Suppressor macrophage (primary cell): Measurements from ENCODE around the gene GPR142.

ENCODE experiments used
- DNase-seq, 4 experiments: peaks; one replicate each; pipeline ENCODE4 v3.0.0-alpha.2; 2020 to 2022

Gene GPR142

DNA sequence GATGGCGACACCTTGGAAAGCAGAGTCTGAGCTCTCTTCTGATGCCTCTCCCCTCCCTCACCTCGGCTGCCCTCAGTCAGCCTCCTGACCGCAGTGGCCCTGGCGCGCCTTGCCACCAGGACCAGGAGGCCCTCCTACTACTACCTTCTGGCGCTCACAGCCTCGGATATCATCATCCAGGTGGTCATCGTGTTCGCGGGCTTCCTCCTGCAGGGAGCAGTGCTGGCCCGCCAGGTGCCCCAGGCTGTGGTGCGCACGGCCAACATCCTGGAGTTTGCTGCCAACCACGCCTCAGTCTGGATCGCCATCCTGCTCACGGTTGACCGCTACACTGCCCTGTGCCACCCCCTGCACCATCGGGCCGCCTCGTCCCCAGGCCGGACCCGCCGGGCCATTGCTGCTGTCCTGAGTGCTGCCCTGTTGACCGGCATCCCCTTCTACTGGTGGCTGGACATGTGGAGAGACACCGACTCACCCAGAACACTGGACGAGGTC is 4.4 kb downstream of the GPR142 start:
- DNase-seq, result no peak

DNA sequence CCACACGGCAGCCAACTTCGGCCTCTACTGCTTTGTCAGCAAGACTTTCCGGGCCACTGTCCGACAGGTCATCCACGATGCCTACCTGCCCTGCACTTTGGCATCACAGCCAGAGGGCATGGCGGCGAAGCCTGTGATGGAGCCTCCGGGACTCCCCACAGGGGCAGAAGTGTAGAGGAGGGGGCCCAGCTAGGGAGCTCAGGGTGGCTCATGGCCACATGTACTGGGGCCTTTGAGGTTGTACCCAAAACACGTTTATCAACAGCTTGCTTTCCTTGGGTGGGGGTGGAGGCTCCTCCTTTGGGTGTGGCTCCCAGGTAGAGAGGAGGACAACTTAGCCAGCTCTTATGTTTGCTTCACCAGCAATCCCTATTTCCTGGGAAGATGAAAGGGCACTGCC is 5.1 kb downstream of the GPR142 start:
- no peak for DNase-seq

DNA sequence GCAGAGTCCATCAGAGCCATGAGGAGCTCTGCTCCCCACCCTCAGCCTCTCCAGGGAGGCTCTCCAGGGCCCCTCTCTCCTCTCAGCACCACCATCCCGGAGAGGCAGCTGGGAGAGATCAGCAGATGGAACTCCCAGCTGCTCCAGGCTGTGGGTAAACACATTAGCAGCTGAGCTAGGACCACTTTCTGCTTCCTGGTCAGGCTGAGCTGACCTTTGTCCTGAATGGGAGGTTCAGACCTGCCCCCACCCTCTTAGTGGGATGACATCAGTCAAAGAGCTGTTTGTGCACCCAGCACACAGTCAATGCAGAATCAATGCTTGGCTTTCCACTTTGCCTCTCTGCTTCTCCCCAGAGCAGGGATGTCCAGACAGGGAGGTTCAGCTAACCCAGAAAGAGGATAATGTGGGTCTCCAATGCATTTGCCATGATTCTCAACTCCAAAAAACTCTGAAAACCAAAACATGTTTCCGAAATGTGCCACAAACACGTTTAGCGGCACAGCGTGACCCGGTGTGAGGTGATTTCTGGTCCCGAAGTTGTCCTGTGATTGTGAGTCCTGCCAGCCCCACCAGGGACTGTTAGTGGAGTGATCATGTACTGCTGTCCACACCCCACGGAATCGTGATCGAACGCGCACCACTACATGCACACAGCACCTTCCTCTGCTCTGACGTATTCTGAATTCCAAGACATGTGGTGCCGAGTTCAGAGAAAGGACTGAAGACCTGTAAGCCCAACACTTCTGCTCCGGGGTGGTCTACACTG is 6.7 kb downstream of the GPR142 start:
- peak in 2 of 4 experiments; percentile 28 to 31 for DNase-seq

DNA sequence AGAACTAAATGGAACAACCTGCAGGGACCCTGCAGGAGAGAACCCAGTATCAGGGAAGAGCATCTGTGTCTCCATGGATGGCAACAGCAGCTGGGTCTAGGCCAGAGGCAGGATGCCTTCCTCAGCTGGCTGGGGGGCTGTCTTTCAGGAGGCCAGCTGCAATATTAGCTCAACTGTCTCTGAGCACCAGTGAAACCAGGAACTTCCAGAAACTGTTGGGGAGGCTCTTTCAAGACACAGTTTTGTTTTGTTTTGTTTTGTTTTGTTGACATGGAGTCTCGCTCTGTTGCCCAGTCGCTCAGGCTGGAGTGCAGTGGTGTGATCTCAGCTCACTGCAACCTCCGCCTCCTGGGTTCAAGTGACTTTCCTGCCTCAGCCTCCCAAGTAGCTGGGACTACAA is 7.6 kb downstream of the GPR142 start:
- DNase-seq, result peak in 2 of 4 experiments; percentile 42 to 49

DNA sequence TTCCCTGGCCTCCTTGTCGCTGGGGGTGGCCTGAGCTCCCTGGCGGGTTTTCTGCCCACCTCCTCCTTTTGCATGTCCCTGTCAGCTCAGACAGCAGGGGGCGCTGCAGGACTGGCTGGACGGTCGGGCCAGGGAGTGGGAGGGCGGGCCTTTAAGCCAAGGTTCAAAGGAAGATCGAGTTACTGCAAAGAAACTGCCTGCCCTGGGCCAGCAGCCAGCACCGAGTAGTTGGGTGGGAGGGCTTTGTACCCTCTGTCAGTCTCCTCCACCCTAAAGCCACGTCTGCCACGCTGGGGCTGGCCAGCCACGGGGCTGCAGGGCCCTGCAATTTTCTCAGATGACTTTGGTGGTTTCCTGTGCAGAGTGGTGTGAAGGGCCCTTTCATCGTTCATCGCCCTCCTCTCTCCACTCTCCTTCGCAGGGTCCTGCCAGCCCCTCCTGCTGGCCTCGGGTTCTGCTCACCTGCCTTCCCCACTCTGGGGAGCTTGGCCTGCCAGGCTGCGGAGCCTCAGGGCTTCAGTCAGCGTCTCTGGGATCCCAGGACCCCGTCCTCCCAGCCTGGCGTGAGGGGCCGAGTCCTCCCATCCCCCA is 12.3 kb downstream of the GPR142 start:
- peak; percentile 90 to 95 (median 94) for DNase-seq

DNA sequence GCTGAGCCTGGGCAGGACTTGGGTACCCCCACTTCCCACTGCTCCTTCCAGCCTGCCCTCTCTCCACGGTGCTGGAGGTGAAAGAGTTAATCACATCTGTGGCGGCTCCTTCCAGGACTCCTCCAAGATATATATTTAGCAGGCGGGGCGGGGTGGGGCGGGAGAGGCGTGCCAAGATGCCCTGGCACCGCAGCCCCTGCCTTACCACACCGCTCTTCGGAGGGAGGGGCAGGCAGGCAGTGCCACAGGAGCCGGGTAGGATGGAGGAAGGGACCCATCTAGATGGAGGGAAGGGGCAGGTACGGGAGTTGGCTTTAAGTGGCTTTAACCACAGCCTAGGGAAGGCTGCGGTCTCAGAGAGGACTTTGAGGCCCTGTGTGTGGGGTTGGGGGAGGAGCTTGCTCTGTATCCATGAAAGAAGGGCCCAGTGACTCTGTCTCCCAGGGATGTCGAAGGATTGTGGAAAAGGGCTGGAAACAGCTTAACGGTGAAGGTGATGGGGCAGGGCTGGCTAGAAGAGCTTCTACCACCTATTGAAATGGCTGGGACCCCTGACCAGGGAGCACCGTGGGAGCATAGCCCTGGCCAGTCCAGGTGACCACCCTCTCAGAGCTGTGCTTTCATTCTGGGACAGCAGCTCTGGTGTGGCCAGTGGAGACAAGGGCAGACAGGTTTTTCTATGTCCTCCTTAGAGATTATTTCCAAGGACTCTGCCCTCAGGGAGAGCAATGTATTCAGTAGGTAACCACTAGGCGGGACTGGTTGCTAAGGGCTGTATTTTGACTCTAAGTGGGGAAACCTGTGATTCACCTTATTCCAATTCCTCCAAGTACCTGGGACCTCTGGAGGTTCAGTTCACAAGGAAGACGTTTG is 13.0 kb downstream of the GPR142 start:
- no peak for DNase-seq

DNA sequence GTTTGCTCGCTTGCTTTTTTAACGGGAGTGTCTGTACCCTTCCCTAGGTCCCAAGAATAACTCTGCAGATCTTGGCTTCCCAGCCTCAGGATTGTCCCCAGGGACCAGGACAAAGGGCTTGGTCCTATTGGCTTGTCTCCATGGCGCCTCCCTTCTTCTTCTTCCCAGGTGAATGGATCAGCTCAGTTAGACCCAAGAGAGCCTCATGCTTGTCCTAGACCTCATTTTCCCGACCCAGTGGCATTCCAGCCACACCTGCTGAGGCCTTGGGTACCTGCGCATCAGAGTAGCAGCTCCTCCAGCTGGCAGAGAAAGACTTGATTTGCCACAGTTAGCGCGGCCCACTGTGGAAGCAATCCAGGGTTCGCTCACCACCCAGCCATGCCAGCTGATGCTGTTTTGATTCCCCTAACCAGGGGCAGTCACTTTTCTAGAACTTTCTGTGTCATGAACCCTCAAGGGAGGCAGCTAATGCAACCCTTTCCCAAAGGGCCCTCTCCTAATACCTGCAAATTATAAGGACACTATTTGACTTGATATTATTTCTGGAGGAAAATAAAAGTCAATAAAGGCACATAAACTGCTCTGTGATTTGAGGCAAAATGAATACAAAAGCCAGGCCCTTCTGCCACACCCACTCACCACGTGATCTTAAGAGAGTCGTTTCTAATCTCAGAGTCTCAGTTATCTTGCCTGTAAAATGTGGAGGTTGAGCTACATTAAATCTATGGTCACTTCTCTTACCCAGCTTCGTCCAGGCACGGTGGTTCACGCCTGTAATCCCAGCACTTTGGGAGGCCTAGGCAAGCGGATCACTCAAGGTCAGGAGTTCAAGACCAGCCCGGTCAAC is 13.9 kb downstream of the GPR142 start:
- no peak for DNase-seq

DNA sequence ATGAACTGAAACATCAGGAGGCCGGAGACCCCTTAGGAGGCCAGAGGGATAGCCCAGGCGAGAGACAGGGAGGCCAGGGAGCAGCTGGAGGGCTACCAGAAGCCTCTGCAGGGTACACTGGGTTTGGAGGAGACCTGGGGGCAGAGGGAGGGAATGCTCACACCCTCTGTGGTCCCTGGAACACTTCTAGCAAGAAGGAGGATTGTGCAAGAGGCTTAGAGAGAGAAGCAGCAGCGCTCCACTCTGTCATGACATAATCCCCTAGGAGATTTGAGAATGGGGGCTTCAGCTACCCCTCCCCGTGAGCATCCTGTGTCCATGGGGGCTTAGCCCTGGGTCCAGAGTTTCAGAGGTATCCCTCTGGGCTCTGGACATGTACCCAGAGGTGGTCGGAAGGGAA is 15.8 kb downstream of the GPR142 start:
- no peak for DNase-seq

DNA sequence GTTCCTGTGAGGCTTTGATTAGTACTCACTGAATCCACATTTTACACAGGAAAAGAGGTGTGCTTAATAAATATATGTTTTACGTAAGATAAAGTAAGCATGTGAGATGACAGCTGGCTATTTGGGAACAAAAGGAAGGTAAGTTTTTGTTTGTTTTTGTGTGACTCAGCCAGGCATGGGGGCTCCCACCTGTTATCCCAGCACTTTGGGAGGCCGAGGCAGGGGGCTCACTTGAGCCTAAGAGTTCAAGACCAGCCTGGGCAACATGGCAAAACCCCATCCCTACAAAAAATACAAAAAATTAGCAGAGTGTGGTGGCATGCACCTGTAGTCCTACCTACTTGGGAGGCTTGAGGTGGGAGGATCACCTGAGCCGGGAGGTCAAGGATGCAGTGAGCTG is 17.9 kb downstream of the GPR142 start:
- DNase-seq, result no peak

DNA sequence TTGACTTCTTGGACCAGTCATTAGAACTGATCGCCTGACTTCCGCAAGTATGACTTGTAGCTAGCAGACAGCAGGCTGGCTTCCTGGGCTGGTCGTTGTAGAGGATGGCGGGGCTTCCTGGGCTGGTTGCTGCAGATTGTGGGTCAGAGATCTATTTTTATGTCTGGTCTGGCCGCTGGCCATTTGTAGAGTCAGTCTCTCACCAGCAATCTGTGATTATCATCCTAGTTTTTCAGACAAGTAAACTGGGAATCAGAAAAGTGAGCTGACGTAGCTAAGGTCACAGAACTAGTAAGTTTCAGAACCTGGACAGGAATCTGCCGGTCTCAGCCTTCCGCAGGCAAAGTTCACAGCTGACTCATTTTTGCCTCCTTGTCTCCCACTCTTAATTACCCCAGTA is 19.1 kb downstream of the GPR142 start:
- DNase-seq, result peak; percentile 18 to 58 (median 48)

DNA sequence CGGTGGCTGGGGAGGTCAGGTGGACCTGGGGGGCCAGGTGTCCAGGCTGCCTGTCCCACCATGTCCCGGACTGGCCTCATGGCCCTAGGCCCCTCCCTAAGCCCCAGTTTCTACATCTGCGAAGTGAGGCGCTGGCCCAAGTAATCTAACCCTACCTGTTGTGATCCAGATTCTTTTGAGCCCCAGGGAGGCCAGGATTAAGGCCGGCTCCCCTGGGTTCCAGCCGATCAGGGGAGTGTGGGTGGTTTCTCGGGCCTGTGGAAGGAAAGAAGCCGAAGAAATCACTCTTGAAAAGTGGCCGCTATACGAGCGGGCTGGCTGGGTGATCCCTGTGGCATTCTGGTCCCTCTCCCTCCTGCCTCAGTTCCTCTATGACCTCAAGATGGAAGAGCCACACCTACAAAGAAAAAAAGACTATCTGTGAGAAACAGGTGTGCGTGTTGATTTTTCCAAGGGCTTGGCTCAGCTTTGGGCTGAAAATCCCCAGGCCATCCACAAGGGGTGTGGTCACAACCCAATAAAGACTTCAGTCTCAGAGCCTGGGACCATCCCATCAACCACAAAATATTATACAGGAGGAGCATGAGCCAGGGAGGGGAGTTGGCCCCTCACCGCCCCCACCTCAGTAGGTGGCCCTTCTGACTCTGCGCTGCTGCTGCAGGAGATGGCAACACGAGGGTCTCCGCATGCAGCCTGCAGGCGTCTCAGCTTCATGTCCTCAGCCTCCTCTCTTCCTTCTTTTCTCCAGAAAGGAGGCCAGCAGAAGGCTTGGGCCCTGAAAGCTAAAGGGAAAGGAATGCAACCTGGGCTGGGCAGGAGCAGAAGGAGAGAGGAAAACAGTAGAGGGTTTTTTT is 20.3 kb downstream of the GPR142 start:
- DNase-seq, result no peak

DNA sequence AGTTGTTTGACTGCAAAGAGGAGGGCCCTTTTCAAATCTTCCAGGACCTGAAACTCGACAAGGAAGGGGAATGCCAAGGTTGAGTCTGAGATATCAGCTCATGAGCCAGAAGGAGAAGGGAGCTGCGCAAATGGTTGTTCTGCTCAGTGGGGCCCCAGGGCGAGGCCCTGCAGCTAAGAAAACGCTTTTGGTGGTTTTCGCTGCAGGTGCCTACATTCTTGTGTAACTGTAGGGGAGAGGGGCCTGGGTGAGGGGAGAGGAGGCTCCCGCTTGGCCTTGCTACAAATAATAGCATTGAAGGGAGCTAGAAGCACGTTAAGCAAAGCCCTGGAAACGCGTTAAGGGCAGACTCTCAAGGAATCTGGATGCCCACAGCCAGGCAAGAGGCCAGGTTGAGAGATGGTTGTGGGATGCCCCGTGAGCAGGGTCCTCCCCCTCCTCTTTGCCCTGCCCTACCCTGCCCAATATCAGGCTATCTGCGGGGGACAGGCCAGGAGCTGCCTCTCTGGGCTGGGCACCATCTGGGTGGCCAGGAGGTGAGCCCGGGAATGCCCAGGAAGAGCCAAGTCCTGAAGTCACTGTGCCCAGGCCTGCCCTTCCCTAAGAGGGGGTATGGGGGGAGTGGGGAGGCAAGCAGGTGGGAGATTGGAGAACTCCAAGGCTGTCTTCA is 21.9 kb downstream of the GPR142 start:
- DNase-seq, result no peak

DNA sequence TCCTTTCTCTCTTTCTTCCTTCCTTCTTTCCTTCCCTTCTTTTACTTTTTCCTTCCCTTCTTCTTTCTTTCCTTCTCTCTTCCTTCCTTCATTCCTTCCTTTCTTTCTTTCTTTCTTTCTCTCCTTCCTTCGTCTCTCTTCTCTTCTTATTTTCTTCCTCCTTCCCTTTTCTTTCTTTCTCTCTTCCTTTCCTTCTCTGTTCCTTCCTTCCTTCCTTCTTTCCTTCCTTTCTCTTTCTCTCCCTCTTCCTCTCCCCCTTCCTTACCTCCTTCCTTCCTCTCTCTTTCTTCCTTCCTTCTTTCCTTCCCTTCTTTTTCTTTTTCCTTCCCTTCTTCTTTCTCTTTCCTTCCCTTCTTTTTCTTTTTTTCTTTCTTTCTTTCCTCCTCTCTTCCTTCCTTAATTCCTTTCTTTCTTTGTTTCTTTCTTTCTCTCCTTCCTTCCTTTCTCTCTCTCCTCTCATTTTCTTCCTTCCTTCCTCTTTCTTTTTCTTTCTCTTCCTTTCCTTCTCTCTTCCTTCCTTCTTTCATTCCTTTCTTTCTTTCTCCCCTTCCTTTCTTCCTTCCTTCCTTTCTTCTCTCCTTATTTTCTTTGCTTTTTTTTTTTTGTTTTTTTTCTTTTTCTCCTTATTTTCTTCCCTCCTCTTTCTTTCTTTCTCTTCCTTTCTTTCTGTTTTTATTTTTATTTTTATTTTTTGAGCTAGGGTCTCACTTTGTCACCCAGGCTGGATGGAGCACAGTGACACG is 22.8 kb downstream of the GPR142 start:
- DNase-seq, result no peak

DNA sequence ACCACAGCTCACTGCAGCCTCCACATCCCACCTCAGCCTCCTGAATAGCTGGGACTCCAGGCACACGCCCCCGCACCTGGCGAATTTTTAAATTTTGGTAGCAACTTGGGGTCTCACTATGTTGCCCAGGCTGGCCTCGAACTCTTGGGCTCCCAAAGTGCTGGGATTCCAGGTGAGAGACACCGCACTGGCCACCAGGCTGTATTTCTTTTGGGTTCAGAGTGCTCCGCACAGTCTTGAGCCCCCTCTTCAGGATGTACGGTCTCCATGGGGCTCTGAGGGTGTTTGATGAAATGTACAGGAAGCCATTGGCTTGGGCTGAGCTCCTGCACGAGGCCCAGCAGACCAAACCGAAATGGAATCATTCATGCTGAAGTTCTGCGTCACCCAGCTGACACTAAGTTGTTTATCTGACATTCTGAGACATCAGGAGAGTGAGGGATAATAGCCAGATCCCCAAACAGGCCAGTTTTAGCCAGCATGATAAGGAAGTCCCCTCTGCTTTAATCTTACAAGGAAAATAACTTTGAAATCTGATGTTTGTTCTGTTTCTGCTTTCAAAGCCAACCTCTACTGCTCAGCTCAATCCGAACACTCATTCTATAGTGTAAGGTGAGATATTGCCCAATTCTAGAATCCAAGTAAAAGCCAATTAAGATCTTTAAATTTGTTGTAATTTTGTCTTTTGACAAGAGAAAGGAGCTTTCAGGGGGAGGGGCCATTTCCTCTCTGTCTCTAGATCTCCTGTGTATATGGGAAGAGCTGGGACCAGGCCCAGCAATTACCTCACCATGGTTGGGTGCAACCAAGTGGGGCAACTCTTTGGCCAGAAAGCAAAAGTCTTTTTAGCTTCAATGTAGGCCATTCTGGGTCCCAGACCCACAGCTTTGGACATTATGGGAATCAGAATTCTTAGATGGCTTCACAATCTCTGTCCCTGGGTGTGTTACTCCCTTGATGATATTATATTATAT is 23.7 kb downstream of the GPR142 start:
- DNase-seq, result no peak

DNA sequence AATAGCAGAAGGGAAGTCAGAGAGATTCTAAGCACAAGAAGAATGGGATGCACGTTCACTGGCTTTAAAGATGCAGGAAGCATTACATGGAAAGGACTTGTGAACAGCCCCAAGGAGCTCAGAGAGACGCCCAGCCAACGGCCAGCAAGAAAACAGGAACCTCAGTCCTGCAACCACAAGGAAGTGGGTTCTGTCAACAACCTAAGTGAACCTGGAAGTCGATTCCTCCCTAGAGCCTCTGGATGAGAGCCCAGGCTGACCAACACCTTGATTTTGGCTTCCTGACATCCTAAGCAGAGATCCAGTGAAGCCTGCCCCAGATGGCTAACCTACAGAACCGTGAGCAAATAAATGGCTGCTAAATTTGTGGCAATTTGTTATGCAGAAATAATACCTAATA is 24.5 kb downstream of the GPR142 start:
- peak; percentile 13 to 56 (median 48) for DNase-seq

DNA sequence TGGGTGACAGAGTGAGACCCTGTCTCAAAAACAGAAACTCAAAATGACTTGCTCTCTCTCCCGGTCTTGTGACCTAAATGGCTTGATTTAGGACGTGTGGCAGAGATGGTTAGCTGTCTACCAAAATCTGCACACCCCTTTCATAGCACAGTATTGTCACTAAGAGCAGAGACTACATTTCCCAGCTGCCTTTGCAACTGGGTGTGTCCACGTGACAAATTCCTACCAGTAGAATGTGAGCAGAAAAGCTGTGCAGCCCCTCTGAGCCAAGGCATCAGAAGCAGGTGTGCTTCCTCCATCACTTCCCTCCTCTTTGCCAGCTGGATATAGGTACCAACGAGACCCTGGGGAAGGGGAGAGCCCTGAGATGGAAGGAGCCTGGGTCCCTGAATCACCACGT is 25.5 kb downstream of the GPR142 start:
- DNase-seq, result no peak

DNA sequence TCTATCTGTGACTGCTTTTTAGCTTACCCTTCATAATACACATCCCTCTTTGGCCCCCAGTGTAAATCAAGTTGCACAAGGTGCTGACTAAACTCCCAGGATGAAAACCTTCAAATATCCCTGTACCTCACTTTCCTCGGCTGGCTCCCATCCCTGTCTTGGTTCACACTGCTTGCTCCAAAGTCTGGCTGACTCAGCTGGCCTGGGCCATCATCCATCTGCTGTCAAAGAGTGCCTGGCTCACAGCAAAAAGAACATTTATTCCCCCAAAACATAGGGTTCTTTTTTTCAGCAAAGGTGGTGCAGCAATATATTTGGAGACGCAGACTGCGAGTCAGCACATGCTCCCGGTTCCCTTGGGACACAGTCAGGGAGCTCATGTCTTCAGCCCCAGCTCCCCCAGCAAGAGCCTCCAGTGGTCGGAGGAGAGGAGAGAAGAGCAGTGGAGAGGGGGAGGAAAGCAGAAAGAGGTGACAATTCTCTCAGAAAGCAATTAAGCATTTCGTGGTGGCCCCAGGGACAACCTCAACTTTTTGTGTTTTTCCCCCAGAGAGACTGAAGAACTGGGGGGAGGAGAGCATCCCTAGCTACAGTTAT is 26.1 kb downstream of the GPR142 start:
- DNase-seq, result no peak

DNA sequence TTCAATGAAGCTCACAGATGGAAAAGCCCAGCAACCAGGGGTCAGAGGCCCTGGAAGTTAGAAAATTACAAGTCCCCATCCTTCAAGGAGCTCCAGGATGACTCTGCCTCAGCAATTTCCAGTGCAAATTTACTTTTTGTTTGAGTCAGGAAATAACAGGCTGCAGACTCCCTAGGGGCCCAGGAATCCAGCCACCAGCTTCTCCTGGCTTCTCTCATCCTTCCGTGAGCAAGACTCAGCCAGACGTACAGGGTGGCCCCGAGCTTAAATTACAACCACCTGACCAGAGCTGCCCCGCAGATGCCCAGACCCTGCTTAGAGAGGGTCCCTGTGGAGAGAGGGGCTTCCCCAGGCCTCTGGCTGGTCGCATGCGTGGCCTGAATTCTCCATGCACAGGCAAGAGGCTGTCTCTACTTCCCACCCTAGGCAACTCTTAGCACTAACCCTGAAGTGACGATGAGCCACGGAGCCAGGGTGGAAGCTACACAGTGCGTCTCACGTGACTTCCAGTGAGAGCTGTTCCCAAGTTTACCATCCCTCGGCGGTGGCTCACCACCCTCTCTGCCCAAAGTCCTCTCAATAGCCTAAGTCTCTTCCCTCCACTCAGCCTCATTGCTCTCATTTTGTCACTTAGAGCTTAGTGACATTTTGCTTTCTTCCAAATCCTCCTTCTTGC is 27.1 kb downstream of the GPR142 start:
- DNase-seq, result no peak
